Tongue (tissue), 2 donors: ENCODE measurements around the gene SLC38A5. TPM values are rescaled to one million over a fixed set of nuclear protein-coding genes. Genes with fewer than 3 reads are reported as not detected.
A peak's percentile ranks its signal among the peaks of the same experiment; 100 is the strongest.
"Not testable (repeated sequence)": the region's sequence is repeated elsewhere in the genome, so short reads cannot be mapped to it uniquely, and the experiment has no call there.

Source experiments
- DNase-seq: peaks from one replicate; pipeline ENCODE4 v3.0.0-alpha.2; 2015
- total RNA-seq: library from RNA; depleted of rRNA; stranded (reverse); fragments of >200 nt; gene quantifications from one replicate; pipeline ENCODE4 v1.2.3, GENCODE V29; 2014

Gene SLC38A5
- 3.7 TPM for total RNA-seq

DNA sequence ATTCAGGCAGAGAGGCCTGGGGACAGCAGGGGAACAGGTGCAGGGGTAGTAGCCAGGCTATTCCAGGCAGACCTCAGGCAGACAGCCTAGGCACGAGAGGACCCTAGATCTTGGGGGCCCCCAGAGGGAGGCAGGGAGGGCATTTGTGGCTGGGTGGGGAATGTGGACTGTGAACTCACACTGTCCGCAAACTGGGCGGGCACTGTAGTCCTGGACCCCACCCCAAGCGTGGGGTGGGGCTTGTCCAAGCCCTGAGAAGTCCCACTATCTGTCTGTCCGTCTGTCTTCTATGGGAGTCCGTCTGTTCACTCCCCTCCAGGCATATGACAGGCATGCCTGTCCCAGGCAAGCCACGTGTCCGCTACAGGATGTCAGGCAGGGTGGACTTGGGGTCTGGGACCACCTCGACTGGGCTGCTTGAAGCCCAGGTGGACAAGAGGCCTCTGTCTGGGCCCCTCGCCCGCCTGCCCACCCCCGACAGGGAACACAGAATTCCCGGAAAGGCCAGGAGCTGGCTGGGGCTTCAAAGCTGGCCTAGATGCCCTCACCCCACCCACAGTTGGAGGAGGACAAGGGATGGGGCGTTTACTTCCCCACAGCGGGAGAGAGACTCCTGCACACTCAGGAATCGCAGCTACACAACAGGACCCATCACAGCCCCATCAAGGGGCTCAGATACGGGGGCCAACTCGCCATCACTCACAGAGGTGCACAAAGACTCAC lies at the start of gene SLC38A5:
Gene SLC38A5, minus strand, starts transcription at position 151 of the 723 bp plus-strand sequence. CDS start 2,336 bp downstream, outside the sequence.
- no peak for DNase-seq

DNA sequence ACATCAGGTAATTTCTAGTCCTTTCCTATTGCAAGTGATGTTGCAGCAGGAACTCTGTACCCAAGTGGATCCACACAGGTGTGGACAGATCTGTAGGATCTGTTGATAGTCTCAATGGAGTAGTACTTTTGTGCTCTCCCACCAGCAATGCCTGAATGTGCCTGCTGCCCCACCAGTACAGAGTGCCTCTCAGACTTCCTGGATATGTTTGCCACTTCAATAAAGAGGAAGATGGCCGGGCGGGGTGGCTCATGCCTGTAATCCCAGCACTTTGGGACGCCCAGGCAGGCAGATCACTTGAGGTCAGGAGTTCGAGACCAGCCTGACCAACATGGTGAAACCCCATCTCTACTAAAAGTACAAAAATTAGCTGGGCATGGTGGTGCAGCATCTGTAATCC lies 49.4 kb upstream of the SLC38A5 start:
- not testable (repeated sequence) for DNase-seq

DNA sequence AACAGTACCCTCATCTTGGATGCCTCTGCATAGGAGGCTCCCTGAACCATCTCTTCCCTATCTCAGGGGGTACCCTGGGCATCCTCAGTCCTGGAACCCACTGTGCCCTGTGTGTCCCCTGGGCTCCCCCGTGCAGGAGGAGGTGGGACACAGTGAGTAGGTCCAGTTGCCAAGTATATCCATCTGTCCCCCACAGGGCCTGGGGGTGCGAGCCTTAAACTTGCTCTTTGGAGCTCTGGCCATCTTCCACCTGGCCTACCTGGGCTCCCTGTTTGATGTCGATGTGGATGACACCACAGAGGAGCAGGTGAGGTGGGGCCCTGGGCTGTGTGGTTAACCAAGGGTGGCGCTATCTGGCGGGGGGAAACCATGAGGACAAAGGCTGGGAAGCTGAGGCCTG lies 46.9 kb upstream of the SLC38A5 start:
- DNase-seq = no peak

DNA sequence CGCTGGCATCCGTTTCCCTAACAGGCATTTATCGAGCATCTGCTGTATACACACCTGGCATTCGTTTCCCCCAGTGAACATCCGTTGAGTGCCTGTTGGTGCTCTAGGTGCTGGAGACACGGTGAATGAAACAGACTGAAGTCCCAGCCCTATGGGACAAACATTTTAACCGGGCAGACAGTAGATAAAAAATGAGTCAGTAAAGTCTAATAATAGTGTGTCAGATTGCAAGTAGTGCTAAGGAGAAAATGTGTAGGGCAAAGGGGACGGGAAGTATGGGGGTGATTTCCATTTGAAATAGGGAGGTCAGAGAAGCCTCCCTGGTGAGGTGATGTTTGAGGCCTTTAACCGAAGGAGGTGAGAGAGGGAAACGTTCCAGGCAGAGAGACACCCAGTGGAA lies 46.2 kb upstream of the SLC38A5 start:
- no peak for DNase-seq

DNA sequence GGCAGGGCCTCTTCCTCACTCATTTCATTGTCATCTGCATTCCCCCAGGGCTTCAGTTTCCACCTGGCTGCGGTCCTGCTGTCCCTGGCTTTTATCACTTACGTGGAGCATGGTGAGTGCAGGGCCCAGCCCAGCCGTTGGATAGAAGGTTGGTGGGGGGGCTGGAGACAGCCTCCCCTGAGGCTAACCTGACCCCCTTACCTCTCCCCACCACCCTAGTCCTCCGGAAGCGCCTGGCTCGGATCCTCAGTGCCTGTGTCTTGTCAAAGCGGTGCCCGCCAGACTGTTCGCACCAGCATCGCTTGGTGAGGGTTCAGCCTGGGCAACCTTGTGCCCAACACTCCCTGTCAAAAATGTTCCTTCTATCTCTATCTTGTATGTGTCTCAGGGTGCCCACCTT lies 45.8 kb upstream of the SLC38A5 start:
- DNase-seq = no peak

DNA sequence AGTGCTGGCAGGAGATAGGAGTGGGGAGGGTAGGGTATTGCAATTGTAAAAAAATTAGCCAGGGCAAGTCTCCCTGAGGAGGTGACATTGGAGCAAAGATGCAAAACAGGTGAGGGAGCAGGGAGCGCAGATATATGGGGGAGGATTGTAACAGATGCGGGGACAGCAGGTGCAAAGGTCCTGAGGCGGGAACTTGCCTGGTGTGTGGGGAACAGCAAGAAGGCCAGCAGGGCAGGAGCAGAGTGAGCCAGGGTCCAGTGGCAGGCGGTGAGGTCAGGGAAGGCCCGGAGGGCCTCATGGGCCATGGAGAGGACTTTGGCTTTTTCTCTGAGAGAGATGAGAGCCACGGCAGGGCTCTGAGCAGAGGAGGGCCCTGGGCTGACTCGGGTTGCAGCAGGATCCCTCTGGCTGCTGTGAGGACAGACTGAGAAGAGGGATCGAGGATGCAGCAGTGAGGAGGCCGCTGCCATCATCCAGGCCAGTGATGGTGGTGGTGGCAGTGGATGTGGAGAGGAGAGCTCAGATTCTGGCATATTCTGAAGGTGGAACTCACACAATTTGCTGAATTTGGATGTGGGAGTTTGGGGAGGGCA lies 44.9 kb upstream of the SLC38A5 start:
- no peak for DNase-seq

DNA sequence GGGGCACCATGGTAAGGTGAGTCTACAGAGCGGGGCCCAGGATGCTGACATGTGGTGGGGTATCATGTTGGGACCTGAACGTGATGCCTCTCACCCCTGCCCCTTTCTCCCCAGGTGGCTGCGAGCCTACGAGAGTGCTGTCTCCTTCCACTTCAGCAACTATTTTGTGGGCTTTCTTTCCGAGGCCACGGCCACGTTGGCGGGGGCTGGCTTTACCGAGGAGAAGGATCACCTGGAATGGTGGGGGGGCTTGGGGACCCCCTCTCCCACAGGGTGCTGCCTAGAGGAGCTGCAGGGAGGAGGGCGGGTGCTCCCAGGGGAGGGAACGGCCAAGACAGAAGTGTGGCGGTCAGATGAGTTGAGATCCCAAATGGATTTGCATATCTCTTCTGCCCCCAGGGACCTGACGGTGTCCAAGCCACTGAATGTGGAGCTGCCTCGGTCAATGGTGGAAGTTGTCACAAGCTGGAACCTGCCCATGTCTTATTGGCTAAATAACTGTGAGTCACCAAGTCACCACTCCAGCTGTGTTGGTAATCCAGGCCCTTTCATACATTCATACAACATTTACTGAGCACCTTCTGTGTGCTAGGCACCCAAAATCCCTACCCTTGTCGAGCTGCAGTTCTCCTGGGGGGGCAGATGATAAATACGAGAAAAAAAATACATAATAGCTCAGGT lies 44.2 kb upstream of the SLC38A5 start:
- DNase-seq = no peak

DNA sequence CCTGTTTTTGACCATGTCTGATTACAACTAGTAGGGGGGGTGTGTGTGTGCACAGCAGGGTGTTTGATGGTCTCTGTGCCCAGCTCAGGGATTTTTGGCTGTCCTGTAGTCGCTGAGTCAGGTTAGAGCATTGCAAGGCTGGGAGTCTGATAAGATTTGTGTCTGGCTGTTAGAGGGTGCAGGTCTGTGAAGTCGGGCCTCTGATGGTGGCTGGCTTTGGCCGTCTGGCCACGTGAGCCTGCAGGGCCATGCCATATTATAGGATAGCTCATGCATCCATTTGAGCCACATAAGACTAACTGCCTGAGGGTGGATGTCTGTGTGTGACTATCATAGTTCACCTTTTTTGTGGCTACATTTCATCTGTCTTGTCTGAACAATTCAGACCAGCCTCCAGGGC lies 43.6 kb upstream of the SLC38A5 start:
- no peak for DNase-seq

DNA sequence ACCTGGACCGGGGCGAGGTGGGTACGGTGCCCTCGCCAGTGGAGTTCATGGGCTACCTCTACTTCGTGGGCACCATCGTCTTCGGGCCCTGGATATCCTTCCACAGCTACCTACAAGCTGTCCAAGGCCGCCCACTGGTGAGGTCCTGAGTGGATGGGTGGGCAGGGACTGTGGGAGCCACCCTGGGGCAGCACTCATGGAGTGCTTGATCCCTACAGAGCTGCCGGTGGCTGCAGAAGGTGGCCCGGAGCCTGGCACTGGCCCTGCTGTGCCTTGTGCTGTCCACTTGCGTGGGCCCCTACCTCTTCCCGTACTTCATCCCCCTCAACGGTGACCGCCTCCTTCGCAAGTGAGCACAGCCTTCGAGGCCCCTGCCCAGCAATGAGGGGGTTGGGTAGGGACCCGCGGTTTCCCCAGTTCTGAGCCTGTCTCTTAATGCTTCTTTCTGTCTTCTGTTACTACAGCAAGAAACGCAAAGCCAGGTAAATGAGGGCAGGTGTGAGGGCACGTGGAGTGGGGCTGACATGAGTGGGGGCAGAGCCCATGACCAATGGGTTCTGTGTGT lies 42.4 kb upstream of the SLC38A5 start:
- DNase-seq = no peak

DNA sequence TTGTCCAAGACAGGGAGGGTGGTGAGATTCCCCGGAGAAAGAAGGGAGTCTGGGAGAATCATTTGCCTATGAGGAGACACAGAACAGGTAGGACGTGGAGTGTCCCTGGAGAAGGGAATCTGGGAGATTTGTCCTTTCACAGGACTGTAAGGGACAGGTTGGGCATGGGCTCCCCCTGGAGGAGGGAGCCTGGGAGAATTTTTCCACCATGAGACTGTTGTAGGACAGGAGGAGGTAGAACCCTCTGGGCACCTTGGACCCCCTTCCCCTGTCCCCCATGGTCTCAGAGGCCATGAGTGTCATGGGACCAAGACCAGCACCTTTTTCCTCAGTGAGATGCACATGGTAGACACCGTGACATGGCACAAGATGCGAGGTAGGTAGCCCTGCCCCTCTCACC lies 41.5 kb upstream of the SLC38A5 start:
- peak; percentile 8 for DNase-seq

DNA sequence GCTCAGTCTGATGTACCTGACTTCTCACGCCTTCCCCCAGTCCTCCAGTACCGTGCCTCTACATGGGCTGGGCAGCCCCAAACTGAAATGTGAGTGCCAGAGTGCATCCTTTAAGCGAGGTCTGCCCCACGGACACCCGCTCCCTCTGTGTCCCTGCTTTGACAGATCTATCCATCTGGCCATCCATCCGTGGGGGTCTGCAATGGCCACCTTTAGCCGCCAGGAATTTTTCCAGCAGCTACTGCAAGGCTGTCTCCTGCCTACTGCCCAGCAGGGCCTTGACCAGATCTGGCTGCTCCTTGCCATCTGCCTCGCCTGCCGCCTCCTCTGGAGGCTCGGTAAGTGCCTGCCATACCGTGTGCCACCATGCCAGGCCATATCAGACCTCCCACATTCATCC lies 39.6 kb upstream of the SLC38A5 start:
- no peak for DNase-seq

DNA sequence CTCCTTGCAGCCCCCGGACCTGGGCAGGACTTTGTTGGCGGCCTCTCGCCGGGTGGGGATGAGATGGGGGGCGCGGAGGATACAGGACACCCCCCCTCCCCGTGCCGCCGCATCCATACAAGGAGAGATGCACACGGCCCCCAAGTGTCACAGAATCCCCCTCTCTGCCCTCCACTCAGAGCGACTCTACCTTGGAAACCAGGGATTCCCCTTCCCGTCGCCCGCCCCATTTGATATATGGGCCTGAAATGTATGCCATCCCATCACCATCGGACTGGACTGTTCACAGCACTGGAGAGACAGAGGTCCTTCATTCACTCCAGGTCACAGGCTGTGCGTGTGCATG lies 39.2 kb upstream of the SLC38A5 start:
- peak; percentile 0 for DNase-seq

DNA sequence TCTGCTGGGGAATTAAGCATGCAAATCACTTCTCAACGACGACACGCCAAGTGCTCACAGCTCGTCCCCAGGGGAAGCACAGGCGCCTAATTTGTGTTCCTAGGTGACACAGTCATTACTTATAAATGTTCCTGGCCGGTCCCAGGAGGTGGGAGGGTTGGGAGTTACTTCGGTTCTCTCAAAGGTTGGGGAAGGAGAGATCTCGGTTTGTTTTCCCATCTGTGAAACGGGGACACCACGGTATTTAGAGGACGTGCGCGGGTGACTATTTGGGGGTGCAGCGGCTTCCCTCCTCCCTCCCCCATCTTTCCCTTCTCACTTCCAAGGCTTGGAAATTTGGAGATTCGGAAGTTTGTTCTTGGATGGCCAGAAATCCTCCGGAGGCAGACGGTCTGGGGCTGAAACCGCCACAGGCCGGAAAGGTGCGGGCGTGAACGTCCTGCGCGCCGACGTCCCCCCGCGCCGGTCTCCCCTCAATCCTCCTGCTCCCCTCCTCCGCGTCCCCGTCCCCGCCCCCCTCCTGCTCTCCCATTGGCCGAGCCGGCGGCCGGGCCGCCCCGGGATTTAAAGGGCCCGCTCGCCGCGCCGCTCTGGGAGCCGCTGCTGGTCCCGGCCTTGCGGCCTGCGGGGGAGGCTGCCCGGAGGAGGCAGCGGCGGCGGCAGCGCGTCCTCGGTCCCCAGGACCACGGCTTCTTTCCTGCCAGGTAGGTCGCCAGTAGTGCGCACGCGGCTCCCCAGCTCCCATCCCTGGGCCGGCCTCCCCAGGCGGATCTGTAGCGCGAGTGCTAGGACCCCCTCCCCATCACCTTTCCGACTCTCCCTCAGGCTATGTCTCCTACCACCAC lies 38.6 kb upstream of the SLC38A5 start, which contains the start of gene PORCN:
Gene PORCN, plus strand, starts transcription at position 593 of the 845 bp plus-strand sequence. CDS start 829 bp downstream, outside the sequence.
- DNase-seq = peak; percentile 77

DNA sequence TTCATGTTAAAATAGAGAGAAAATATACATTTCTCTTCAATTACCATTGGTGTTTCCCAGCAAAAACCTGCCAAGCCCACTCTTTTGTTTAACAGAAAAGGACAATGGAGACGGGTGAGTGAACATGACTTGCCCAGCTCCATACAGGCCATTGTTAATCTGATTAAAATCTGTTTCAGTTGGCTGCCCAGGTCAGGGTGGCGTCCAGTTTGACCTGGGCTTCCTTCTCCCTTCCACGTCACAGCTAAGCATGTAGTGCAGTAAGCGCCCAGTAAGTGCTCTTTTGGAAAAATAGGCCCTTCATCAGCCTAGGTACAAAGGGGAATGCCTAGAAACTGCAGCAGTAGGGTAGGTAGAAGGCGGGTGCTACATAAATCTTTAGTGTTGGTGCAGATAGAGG lies 37.2 kb upstream of the SLC38A5 start:
- DNase-seq = no peak

DNA sequence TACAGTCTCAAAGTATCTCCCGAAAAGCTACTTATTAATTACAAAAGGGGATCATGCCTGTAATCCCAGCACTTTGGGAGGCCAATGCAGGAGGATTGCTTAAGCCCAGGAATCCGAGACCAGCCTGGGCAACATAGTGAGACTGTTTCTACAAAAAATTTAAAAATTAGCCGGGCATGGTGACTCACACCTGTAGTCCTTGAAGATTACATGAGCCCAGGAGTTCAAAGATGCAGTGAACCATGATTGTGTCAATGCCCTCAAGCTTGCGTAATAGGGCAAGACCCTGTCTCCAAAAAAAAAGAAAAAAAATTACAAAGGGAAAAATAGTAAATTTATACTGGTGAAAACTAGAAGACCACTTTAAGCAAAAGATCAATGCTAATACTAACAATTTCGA lies 35.4 kb upstream of the SLC38A5 start:
- no peak for DNase-seq

DNA sequence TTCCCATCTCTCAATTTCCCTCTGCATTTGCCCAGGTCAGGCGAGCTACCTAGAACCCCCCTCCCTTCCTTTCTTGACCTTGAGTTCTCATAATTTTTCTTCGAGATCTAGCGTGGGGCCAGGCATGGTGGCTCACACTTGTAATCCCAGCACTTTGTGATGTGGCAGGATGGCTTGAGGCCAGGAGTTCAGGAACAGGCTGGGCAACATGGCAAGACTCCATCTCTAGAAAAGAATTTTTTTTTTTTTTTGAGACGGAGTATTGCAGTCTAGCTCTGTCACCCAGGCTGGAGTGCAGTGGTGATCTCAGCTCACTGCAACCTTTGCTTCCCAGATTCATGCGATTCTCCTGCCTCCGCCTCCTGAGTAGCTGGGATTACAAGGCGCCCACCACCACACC lies 34.2 kb upstream of the SLC38A5 start:
- DNase-seq = no peak

DNA sequence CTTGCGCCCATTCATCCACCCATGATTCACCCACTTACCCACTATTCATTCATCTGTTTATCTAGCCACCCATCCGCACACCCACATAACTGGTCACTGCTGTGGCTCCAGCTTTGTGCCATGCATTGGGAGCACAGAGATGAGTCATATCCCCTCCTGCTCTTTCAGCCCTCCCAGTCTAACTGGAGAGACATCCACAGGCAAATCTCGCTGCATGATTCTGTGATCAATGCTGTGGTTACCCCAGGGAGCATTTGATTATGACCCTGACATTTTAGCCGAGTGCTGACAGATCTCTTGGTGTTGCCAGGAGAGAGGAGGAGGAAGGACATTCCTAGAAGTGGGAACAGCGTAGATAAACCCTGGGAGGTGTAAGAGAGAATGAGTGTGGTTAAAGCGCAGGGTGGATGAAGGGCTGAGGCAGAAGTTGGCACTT lies 28.3 kb upstream of the SLC38A5 start:
- no peak for DNase-seq

DNA sequence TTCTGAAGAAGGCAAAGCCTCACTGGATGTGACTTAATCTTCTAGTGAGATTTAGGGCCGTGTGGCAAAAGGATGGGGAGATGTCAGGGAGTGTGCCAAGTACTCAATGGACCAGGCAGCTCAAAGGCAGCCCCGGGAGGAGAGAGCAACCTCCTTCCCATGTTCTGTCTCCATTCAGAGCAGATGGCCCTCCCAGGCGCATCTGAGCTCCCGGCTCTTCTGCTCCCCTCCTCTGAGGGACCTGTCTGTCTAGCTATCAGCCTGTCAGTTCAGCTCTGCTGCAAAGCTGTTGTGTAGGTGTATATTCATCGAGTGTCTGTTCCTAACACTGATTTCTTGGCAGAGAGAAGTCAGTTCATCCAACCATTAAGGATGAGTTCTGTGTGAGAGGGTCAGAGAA lies 27.8 kb upstream of the SLC38A5 start:
- no peak for DNase-seq

DNA sequence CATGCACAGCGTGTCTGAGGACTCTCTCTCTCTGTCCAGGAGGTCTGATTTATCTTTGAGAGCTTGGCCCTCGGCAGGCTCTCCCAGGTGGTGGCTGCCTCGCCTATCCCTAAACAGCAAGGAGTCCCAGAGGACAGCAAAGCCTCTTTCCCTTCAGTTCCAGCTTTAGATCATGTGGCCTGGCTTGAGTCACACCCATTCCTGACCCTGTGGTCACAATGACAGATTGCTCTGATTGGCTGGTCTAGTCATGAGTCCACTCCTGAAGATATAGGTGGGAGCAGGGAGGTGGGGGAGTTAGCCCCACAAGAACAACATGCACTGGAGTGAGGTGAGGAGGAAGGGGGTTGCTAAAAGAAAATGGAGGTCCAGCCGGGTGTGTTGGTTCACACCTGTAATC lies 26.6 kb upstream of the SLC38A5 start:
- no peak for DNase-seq

DNA sequence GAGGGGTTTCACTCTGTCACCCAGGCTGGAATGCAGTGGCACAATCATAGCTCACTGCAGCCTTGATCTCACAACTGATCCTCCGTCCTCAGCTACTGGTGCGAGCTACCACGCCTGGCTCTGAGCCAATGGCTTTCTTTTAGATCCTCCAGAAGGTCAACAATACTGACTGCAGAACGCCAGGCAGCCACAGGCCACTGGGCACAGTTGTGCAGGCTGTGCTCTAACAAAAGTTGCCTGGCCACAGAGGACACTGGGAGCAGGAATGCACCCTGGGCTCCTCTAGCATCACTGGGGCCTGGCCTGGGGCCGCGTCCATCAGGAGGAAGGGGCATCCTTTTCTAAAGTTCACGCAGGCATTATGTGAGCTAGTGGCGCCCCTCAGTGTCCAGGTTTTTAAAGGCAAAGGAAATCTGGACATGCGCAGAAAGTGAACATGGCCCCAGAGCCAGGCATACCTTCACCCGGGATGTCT lies 23.9 kb upstream of the SLC38A5 start:
- DNase-seq = peak; percentile 35

DNA sequence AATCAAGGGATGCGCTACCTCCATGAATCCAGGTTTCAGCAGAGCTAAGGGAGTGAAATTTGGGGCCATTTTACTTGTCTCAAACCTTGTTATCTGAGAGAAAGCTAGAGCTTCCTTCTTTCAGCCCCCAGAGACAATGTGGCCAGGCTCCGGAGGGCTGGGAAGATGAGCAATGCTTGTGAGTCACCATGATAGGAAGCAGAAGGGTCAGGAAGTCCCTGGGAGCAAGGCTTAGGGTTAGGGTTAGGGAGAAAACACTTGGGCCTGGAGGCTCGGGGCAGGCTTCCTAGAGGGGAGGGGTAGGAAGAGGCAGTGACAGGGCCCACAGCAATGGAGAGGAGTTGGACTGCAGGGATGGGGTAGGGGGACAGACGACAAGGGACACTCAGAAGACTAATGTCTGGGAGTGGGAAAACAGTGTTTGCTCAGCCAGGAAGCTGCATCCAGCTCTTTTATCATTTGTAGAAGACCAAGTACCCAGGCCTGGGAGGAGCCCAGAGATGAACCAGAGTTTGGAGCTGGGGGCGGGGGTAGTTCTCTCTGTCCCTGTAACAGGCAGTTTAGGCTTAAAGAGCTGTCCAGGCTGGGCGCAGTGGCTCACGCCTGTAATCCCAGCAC lies 22.3 kb upstream of the SLC38A5 start:
- no peak for DNase-seq

DNA sequence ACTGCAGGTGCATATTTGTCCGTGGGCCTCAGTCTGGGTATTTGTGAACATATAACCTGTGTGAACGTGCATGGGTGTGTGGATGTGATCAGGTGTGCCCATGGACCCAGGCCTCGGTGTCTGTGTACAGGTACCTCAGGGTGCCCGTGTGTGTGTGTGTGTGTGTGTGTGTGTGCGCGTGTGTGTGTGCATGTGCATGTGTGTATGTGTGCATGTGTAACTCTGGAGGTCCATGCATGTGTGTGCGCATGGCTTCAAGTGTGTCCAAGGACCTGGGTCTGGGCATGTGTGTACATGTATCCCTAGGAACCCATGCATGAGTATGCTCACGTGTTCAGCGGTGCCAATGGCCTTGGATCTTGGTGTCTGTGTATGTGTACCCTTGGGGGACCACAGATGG lies 21.7 kb upstream of the SLC38A5 start:
- no peak for DNase-seq
